GM15510 (cell line): ENCODE measurements around the gene NT5DC3.

Experiments
- POLR2A ChIP-seq: IDR thresholded peaks from 3 replicates; pipeline ENCODE4 v1.6.1; 2011; ENCODE audit warnings: borderline replicate concordance; ENCODE audit not compliant: insufficient read length; ENCODE audit errors: extremely low read depth

NT5DC3 gene

GRCh38 chr12:103793512-103794045 is 47.5 kb downstream of the NT5DC3 start:
- no peak for TF ChIP-seq POLR2A

DNA sequence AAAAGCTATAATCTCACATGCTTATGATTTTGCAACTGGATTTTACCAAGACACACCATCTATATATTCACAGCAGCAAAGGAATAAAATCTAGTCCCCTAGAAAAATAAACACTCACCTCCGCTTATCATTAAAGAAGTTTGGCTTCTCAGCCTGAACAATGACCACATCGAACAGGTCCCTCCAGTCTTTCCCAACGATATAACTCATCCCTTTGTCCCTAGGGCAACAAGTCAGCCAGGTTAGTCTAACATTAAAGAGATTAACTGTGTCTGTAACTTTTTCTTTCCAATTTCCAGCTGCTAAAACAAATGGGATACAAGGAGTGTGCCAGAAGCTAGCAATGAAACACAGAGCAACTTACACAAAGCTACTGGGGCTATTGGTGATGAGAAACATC is 48.0 kb downstream of the NT5DC3 start:
- no peak for TF ChIP-seq POLR2A

DNA sequence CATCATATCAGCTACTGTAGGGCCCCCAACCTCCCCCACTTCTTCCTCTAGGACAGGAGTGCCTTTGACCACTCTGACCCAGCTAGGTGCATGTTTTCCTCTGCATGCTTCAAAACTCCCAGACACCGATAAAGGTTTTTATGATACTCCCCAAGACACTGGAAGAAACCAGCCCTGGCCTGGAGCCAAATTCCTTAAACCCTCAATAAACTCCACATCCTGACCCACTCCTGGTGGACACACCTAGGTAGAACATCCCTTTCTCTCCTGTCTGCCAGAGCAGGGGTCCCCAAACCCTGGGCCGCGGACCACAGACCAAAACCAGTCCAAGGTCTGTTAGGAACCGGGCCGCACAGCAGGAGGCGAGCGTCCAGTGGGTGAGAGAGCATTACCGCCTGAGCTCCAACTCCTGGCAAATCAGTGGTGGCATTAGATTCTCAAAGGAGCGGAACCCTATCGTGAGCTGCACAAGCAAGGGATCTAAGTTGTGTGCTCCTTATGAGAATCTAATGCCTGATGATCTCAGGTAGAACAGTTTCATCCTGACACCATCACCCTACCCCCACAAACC is 49.6 kb downstream of the NT5DC3 start:
- TF ChIP-seq POLR2A: no peak

DNA sequence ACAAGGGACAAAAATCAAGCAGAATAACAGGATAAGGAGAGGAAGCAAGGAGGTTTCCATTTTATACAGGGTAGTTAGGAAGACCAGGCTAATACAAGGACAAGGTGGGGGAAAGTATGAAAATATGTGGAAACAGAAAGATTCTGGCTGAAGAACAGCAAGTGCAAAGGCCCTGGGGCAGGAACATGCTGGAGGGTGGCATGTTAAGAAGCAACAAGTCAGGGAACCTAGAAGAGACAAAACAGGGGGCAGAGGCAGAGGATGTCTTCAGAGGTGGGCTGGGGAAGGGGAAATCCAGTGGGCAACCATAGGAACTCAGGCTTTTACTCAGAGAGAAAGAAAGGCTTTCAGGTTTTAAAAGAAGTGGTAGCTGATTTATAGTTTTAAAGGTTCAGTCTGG is 54.8 kb downstream of the NT5DC3 start:
- TF ChIP-seq POLR2A: no peak

GRCh38 chr12:103785243-103786031 is 55.6 kb downstream of the NT5DC3 start:
- no peak for TF ChIP-seq POLR2A

- no peak for TF ChIP-seq POLR2A
Measured at GRCh38 chr12:103783744-103784664, 57.0 kb downstream of the NT5DC3 start.

DNA sequence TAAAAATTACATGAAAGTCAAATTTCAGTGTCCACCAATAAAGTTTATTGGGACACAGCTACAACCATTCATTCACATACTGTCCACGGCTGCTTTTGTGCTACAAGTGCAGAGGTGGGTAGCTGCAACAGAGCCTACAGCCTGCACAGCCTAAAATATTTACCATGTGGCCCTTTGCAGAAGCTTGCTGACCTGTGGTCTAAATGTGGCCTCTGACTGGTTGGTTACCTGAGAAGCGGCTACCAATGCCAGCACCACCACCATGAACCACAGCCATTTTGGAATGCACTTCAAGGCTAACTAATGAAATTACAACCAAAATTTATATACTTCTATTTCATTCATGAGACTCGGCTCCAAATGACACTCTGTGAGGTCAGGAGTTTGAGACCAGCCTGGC is 58.6 kb downstream of the NT5DC3 start:
- no peak for TF ChIP-seq POLR2A

GRCh38 chr12:103780992-103781391 is 60.0 kb downstream of the NT5DC3 start:
- TF ChIP-seq POLR2A: no peak

- TF ChIP-seq POLR2A: no peak
Measured at GRCh38 chr12:103780093-103780440, 61.0 kb downstream of the NT5DC3 start.

- no peak for TF ChIP-seq POLR2A
Measured at GRCh38 chr12:103779410-103780092, 61.5 kb downstream of the NT5DC3 start.

GRCh38 chr12:103778781-103779180 is 62.3 kb downstream of the NT5DC3 start:
- no peak for TF ChIP-seq POLR2A

GRCh38 chr12:103774977-103775560 is 66.0 kb downstream of the NT5DC3 start:
- TF ChIP-seq POLR2A: no peak

- TF ChIP-seq POLR2A: no peak
Measured at GRCh38 chr12:103773109-103773910, 67.7 kb downstream of the NT5DC3 start.
